Cardiac muscle cell (in vitro differentiated cells and primary cell): ENCODE results near the gene CBX5. TPM values are rescaled to one million over a fixed set of nuclear protein-coding genes. Genes with fewer than 3 reads are reported as not detected.
A peak's percentile ranks its signal among the peaks of the same experiment; 100 is the strongest.

Experiments
- DNase-seq, 2 donors: peaks; one replicate each; pipeline versions ENCODE4 v3.0.0 to v3.0.0-alpha.2; 2010 to 2017; ENCODE audit warnings: low read depth in 1 of 2, low spot score in 1 of 2
- H3K27ac ChIP-seq: fragments of 200-600 bp; sonication (generic); 2 replicates; pipeline ENCODE4 v1.5.1; 2016
- H3K27me3 ChIP-seq: fragments of 200-600 bp; sonication (generic); 2 replicates; pipeline ENCODE4 v1.6.0; 2016; ENCODE audit warnings: control low read depth
- H3K36me3 ChIP-seq: fragments of 200-600 bp; sonication (generic); 2 replicates; pipeline ENCODE4 v1.5.1; 2016; ENCODE audit warnings: control low read depth
- H3K4me1 ChIP-seq: fragments of 200-600 bp; sonication (generic); 2 replicates; pipeline ENCODE4 v1.8.1; 2017; ENCODE audit warnings: low read depth, mild to moderate bottlenecking, mixed run types
- H3K4me3 ChIP-seq: fragments of 200-600 bp; sonication (generic); 2 replicates; pipeline ENCODE4 v1.5.1; 2016; ENCODE audit warnings: mild to moderate bottlenecking
- H3K9me3 ChIP-seq: fragments of 200-600 bp; sonication (generic); 2 replicates; pipeline ENCODE4 v1.5.1; 2017; ENCODE audit warnings: low read depth, mild to moderate bottlenecking, control low read depth
- CTCF ChIP-seq: IDR thresholded peaks from 2 replicates; pipeline ENCODE4 v1.5.1; 2012; ENCODE audit warnings: low read depth, mild to moderate bottlenecking, low read length
- polyA plus RNA-seq: library from polyadenylated mRNA; unstranded; fragments of >200 nt; fragmentation: Nextera tagmentation; extraction: Ambion mirVana; gene quantifications from 2 replicates; pipeline ENCODE4 v1.2.1, GENCODE V29; 2016
- total RNA-seq: library from RNA; depleted of rRNA; stranded (reverse); fragments of >200 nt; gene quantifications from 2 replicates; pipeline ENCODE4 v1.2.3, GENCODE V29; 2016

The CBX5 gene
- total and polyA plus RNA-seq, 2 experiments from 2014 or later: 49.5 to 98.3 TPM

- Histone ChIP-seq H3K4me3 (no peak overlapping the region), H3K36me3 (no peaks in the 10 kb centered on the region), H3K9me3 (no peaks in the 10 kb centered on the region), H3K27me3 (peaks cover 46% of the 10 kb centered on the region), H3K27ac (no peak overlapping the region), H3K4me1 (no peaks in the 10 kb centered on the region)
- DNase-seq: peak; percentile 57 to 80
- TF ChIP-seq CTCF: peak; percentile 97
Measured at GRCh38 chr12:54207539-54208294, 72.2 kb downstream of the CBX5 start.

- Histone ChIP-seq H3K27me3 (peaks cover 54% of the 10 kb centered on the region), H3K4me1 (no peaks in the 10 kb centered on the region), H3K36me3 (no peaks in the 10 kb centered on the region), H3K9me3 (no peaks in the 10 kb centered on the region), H3K4me3 (no peak overlapping the region), H3K27ac (no peak overlapping the region)
- TF ChIP-seq CTCF: no peak
- no peak for DNase-seq
Measured at GRCh38 chr12:54206791-54207190, 73.1 kb downstream of the CBX5 start.

- Histone ChIP-seq H3K4me3 (no peak overlapping the region), H3K4me1 (no peaks in the 10 kb centered on the region), H3K9me3 (no peaks in the 10 kb centered on the region), H3K27me3 (peaks cover 79% of the 10 kb centered on the region), H3K36me3 (no peaks in the 10 kb centered on the region), H3K27ac (no peak overlapping the region)
- no peak for DNase-seq
- no peak for TF ChIP-seq CTCF
Measured at GRCh38 chr12:54204316-54204715, 75.6 kb downstream of the CBX5 start.

GRCh38 chr12:54201001-54201794 is 78.7 kb downstream of the CBX5 start:
- Histone ChIP-seq H3K4me3 (no peak overlapping the region), H3K27me3 (peaks cover 94% of the 10 kb centered on the region), H3K27ac (no peak overlapping the region), H3K4me1 (no peaks in the 10 kb centered on the region), H3K36me3 (no peaks in the 10 kb centered on the region), H3K9me3 (no peaks in the 10 kb centered on the region)
- TF ChIP-seq CTCF: peak; percentile 98
- peak; percentile 78 to 81 for DNase-seq

- Histone ChIP-seq H3K4me3 (no peak overlapping the region), H3K27me3 (peaks cover 94% of the 10 kb centered on the region), H3K36me3 (no peaks in the 10 kb centered on the region), H3K27ac (no peak overlapping the region), H3K9me3 (no peaks in the 10 kb centered on the region), H3K4me1 (no peaks in the 10 kb centered on the region)
- TF ChIP-seq CTCF: no peak
- no peak for DNase-seq
Measured at GRCh38 chr12:54200412-54200811, 79.5 kb downstream of the CBX5 start.
